GM12872 (cell line): Measurements from ENCODE around the gene RASA3.

Source experiments
- CTCF ChIP-seq: IDR thresholded peaks from 3 replicates; pipeline ENCODE4 v1.5.1; 2011; ENCODE audit warnings: low read depth, mild to moderate bottlenecking, low read length, moderate library complexity; ENCODE audit not compliant: insufficient read depth

RASA3 gene

DNA sequence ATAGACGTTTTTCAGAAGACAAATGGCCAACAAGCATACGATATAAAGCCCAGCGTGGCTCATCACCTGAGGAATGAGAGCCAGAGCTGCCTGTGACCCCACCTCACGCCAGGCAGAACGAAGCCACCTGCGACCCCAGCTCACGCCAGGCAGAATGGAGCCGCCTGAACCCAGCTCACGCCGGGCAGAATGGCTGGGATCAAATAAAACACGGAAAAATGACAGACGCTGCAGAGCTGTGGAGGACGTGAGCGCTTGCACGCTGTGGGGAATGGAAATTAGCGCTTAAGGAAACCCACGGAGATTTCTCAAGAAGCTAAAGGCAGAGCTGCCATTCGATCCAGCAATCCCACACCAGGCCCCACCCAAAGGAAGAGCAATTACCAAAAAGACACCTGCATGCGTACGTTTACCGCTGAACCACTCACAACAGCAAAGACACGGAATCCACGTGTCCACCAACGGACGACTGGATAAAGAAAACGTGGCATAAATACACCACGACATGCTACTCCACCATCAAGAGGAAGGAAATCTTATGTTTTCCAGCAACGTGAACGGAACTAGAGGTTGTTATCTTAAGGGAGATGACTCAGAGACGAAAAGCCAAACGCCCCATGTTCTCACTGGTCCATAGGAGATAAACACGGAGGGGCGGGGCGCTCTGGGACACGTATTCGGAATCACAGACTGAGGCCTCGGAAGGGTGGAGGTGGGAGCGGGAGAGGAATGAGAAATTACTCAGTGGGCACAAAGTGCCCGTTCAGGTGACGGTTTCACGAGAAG lies 127.8 kb downstream of the RASA3 start:
- no peak for TF ChIP-seq CTCF

GRCh38 chr13:114002771-114003321 lies 129.6 kb downstream of the RASA3 start:
- TF ChIP-seq CTCF, result no peak

- TF ChIP-seq CTCF, result no peak
Measured at GRCh38 chr13:114002009-114002544, 130.3 kb downstream of the RASA3 start.

GRCh38 chr13:114001331-114002008 lies 131.0 kb downstream of the RASA3 start:
- no peak for TF ChIP-seq CTCF

DNA sequence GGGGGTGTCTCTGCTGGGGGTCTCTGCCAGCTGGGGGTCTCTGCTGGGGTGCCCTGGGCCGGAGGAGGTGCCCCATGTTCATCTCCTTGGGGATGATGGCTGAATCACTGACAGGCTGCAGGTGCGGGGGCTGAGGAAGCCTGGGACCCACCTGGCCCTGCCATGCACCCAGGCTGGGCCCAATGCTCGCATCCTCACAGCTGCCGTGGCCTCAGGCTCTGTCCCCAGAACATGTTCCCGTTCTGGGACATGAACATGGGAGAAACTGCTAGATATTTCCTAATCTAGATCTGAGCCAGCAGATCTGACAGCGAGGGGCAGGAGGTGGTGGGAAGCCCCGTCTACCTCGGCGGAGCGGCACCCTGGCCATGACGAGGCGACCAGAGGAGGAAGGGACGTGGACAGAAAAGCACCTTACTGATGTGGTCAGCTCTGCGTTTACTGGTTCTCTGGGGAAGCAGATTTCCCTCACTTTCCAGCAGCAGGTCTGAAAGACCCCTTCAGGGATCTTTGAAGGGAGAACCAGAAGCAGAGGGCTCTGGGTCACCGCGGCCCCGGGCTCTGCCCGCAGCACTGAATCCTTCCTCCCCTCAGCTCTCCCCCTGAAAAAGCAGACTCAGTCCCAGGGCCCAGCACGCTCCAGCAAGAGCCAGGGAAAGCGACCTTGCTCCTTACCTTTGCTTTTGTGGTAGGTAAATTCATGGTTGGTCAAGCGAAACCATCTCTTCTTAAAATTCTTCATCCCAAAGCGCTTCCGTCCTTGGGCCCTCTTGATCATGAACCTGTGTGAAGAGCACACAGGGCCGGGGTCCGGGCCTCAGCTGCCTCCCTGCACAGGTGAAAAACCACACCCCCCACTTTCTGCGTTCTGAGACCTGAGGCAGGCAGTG lies 132.0 kb downstream of the RASA3 start:
- TF ChIP-seq CTCF, result no peak

- no peak for TF ChIP-seq CTCF
Measured at GRCh38 chr13:113999618-113999910, 132.9 kb downstream of the RASA3 start.
